HG03439 (cell line): ENCODE measurements around the gene CYP1A2.
"Not testable (repeated sequence)": the region's sequence is repeated elsewhere in the genome, so short reads cannot be mapped to it uniquely, and the experiment has no call there.

Experiments
- ATAC-seq: cut with Tn5 transposase; IDR thresholded peaks from one replicate; pipeline ENCODE4 v1.9.1; 2021; ENCODE audit warnings: mild to moderate bottlenecking, moderate library complexity; ENCODE audit not compliant: unreplicated experiment

Gene CYP1A2

DNA sequence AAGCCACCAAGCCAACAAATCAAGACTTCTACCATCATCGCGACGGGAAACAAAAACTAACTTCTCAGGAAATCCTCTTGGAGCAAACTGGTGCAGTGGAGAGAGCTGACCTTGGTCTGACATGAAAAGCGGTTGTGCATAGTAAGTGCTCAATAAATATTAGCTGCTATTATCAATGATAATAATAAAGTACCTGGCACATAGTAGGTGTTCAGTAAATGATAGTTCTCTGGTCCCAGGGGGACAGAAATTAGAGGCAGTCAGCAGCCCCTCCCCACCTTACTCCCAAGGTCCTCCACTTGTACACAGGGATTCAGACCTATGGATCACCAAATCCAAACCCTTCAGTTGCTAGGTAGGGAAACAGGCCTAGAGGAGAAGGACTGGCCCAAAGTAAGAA lies 27.2 kb downstream of the CYP1A2 start:
- ATAC-seq = no peak

DNA sequence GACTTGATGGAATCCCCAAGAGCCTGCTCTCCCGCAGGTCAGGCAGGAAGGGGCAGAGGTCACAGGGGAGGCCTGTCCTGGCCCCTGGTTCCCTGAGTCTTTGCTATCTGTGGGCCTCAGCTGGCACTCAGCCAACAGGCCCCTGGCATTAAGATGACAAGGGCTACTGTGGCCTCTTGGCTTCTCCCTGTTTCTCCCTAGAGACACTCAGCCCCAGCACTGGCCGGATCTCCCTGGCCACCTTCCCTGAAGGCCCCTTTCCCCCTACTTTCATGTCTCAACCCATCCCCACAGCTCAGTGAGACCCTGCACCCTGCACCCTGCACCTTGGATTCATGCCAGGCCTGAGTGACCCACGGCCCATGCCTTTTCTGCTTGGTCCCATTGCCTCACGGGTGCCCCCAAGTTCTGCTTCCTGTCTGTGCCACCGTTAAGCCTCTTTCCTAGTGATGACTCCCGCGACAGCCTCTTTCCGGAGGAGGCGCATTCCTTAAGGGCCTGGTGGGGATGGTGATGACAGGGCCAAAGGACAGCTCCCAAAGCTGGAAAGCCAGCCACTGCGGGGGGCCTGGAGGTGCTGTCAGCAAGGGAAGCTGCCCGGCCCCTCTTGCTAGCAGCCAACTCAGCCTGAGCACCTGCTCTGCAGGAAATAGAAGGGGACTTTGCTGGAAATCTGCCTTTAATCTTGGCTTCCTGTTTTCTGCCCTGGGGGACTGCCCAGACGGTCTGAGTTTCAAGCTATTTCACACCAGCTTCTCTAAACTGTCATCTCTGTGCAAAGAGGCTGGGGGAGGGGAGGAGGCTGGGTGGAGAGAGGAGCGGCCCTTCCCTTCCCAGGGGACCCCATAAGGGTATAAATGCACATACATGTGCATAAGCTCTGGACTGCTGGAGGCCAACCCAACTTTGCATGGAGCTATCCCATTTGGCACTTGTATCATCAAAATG lies 28.4 kb downstream of the CYP1A2 start:
- no peak for ATAC-seq

DNA sequence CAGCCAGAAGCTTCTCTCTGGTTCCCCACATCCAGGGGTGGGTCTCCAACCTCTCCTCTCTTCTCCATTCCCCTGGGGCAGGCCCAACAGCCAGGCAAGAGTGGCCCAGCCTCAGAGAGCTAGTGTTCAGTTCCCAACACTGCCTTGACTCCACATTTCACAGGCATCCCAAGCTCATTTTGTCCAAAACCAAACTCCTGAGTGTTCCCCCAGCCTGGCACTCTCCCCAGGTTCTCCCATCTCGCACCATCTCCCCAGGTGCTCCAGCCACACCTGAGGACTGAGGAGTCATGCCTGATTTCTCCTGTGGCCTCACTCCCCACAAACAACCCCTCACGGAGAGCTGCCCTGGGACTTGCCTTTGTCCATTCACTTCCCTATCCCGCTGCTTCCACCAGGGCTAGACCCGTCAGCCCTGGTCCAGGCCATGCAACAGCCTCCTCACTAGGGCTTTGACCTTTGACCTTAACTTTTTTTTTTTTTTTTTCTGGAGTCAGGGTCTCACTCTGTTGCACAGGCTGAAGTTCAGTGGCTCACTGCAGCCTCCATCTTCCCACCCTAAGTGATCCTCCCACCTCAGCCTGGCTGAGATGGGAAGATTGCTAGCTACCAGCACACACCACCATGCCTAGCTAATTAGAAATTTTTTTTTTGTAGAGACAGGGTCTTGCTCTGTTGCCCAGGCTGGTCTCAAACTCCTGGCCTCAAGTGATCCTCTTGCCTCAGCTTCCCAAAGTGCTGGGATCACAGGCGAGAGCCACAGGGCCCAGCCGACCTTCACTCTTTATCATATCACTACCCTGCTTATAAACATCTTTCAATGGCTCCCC lies 29.3 kb downstream of the CYP1A2 start:
- ATAC-seq = no peak

DNA sequence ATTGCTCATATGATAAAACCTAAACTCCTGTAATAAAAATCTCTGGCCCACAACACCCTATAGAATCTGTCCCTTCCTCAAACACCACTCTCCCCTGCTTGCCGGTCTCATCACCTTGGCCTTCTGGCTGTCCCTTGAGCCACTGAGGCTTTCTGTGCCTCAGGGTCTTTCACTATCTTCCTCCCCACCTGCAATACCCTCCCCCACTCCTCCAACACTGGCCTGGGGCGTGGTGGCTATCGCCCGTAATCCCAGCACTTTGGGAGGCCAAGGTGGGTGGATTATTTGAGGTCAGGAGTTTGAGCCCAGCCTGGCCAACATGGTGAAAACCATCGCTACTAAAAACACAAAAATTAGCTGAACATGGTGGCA lies 29.9 kb downstream of the CYP1A2 start:
- no peak for ATAC-seq

DNA sequence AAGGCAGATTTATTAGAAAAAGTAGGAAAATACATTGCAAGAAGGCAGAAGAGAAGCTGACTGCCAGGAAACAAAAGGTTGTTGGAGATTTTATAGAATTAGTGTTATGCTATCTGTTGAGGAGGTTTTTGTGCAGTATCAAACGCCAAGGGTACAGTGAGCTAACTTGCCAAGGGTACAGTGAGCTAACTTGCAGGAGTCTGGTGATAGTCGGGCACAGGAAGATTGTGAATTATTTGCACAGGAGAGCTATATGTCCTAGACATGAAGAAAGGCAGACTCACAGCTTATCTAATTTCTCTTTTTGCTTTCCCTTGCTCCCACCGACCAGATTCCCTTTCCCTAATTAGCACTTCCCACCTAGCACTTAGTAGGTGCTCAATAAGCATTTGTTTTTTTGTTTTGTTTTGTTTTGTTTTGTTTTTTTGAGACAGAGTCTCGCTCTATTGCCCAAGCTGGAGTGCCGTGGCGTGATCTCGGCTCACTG lies 30.6 kb downstream of the CYP1A2 start:
- ATAC-seq = no peak

DNA sequence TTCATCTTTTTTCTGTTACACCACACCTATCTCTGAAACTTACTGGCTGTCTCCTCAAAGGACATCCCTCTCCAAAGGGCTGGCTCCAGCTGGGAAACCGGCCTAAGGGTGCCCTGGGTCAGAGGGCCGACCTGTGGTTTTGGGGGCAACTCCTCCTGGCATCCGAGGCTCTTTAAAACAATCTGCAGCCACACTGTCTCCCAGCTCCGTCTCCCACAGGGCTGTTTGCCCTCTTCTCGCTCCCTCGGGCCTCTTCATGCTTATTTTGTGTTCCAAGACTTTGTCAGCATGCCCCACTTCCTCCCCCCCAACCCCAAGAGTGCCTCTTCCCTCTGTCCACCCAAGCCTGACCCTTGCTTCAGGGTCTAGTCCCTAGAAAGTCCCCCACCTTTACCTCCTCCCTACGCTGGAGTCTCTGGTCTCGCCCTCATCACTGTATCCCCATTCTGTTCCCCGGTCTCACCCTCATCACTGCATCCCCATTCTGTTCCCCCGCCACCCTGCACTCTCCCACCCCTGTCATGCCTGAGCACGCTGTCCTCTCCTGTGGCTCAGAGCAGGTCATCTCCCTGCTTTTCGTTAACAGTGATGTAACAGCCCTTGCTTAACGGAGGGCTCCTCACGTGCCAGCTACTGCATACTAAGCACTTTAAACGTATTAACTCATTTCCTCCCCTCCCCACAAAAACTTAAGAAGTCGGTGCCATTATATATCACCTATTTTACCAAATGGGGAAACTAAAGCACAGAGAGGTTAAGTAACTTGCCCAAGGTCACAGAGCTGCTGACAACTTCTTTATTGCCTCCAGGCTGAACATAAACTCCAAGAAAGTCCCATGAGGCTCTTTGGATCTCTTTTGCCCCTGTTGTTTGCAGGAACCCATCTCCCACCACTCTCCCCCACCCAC lies 32.1 kb downstream of the CYP1A2 start:
- no peak for ATAC-seq

DNA sequence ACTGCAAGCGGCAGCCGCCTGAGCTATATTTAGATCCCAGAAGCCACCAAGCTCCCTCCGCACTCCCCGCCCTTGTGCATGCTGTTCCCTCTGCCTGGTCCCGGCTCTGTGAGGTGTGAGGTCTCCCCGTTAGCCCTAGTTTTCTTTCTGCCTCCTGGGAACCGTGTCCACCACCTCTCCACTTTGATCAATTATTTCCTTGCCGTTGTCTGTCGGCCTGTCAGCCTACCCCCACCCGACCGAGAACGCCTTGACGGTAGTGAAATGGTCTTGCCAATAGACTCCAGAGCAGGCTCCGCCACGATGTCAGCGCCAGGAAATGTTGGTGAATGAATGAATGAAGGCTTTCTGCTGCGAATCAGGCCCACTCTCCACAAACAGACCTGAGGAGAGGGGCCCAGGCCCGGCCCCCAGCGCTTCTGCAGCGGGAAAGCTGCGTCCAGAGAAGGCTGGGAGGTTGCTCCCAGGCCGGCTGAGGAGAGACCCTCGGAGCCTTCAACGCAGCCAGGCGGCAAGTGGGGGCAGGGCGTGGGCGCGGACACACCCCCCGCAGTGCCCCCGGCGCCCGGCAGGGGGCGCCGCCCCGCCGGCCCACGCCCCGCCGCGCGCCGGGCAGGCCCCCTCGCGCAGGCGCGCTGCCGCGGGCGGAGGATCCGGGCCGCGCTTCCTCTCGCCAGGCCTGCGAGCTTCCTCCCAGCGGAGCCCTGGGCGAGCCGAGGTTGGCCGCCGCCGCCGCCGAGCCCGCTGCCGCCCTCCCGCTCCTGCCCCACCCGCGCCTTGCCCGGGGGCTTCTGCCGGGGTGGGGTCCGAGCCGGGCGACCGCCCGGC lies 33.0 kb downstream of the CYP1A2 start, which contains the start of gene CSK:
Gene CSK (plus strand): TSS at position 650 of the 828 bp plus-strand sequence. CDS start 16,218 bp downstream, outside the sequence.
- ATAC-seq = peak; percentile 38

DNA sequence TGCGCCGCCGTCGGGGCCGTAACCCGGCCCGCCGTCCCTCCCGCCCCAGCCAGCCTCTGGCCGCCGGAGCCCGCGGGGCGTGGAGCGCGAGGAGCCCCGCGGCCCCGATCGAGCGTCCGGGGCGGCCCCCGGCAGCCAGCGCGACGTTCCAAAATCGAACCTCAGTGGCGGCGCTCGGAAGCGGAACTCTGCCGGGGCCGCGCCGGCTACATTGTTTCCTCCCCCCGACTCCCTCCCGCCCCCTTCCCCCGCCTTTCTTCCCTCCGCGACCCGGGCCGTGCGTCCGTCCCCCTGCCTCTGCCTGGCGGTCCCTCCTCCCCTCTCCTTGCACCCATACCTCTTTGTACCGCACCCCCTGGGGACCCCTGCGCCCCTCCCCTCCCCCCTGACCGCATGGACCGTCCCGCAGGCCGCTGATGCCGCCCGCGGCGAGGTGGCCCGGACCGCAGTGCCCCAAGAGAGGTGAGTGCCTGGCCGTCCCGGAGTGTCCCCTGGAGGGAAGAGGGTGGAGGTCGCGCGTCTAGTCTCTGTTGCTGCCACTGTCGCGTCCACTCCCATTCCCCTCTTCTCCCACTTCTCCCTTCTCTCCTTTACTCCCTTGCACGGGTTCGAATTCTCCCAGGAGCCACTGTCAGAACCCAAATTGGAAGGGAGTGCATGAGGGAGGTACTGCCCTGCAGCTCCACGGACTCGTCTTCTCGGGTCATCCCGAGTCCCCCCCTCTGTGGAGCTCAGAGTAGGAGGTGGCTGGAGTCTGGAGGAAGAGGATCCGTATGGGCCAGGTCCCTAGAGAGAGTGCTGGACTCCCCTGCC lies 33.8 kb downstream of the CYP1A2 start:
- ATAC-seq = peak; percentile 9

DNA sequence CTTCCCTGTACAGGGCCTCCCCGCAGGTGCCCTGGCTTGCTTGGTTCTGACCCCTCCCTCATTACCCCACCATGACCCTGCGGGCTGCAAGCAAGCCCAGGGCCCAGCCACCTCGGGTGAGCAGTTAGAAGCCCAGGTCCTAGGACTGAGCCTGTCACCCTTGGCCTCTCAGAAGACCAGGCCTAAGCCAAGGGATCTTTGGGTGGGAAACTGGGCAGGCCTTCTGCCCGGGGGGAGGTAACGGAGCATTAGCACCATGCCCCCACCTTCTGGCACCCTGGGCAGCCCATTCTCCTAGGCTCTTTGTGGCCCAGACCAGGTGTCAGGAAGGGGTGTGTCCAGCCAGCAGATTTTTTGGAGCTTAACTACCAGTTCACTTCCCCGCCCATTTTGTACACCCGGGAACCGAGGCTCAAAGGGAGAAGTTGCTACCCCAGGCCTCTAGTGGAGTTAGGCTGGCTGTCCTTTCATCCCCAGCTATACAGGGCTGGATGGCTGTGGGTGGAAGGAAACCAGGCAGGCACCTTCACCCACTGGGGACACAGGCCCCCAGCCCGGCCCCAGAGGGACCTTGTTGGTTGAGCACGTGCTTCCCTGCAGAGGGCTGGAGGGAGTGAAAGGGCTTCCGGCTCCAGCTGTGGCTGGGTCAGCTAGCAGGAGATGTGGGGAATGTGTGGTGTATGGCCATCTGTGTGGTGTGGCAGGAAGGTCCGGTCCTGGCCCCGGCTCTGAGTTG lies 34.6 kb downstream of the CYP1A2 start:
- no peak for ATAC-seq

DNA sequence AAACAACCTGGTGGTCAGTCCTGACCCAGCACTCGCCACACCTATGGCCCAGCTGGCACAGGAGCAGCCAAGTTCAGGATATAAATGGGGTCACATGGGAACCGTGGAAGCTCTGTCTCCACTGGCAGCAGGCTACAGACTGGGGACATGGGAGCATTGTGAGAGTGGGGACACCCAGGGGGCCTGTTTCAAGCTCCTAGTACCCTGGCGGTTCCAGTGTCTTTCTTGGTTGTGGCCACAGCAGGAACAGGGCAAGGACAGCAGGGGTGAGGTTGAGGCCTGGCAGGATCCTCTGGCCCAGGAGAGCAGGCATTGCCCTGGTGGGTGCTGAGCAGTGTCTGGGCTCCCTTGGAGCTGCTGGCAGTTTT lies 35.1 kb downstream of the CYP1A2 start:
- no peak for ATAC-seq

DNA sequence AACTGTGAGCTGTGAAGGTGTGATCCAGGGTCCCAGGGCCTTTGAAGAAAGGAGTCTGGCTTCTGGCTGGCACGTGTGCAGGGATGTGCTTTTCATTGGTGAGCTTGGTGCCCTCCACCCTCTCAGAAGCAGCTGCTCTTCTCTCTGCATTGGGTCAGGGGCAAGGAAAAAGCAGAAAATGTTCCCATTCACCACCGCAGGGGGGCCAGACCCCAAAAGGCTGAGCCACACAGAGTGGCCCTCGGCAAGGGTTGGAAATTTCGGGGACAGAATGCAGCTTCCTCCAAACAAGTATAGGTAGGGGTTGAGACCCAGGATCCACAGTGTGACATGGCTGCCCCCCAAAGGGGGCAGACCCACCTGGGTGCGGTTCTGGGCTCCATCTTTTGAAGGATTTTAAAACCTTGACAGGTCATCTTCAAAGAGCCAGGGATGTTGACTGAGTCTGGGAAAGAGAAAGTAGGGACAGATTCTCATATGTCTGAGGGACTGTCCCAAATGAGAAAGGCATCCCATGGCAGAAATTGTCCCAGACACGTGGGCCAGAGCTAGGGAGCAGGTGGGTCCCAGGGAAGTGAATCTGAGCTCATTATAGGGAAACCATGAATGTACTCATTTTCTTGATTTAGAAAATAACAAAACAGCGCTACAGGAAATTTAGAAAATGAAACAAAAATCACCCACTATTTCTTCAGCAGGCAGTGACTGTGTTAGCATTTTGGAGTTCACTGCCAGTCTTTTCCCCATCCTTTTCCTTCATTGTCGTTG lies 36.0 kb downstream of the CYP1A2 start:
- ATAC-seq = no peak

DNA sequence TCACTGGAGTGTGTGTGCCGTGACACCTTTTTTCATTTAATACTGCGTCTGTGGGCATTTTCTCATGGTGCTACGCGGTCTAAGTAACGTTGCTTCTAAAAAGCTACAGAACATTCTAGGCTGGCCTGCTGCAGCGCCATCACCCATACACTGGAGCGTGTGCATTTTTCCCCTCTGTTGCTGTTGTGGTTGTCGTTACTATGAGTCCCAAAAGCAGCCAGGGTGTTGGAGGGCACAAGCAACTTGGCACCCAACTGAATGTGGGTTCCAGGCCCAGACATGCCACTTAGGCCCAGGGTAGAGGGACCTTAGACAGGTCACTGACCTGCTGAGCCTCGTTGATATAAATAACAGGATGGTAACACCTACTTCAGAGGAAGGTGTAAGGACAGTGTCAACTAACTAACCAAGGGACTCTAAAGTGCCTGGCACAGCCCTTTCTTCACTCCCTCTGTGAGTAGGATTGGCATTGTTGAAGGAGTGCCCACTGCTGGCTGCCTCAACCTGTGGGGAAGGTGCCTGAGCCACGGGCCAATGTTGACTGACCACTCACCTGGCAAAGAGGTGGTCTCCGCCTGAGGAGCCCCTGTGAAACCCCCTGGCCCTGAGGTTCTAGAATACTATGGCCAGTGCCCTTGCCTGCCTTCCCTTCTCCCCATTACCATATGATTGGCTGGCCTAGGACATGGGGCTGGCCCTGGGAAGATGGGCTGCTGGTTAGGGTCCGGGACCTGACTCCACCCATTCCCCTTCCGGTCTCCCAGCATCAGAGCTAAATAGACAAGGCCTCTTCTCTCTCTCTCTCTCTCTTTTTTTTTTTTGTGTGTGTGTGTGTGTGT lies 36.8 kb downstream of the CYP1A2 start:
- no peak for ATAC-seq

DNA sequence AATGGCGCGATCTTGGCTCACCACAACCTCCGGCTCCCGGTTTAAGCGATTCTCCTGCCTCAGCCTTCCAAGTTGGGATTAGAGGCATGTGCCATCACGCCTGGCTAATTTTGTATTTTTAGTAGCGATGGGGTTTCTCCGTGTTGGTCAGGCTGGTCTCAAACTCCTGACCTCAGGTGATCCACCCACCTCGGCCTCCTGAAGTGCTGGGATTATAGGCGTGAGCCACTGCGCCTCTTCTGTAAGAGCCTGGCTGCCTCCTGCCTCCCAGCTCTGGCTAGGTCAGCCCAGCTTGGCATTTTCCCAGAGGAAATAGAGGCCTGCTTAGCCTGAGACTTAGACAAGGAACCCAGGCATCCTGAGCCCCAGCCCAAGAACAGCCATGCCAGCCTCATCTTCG lies 37.4 kb downstream of the CYP1A2 start:
- ATAC-seq = not testable (repeated sequence)

DNA sequence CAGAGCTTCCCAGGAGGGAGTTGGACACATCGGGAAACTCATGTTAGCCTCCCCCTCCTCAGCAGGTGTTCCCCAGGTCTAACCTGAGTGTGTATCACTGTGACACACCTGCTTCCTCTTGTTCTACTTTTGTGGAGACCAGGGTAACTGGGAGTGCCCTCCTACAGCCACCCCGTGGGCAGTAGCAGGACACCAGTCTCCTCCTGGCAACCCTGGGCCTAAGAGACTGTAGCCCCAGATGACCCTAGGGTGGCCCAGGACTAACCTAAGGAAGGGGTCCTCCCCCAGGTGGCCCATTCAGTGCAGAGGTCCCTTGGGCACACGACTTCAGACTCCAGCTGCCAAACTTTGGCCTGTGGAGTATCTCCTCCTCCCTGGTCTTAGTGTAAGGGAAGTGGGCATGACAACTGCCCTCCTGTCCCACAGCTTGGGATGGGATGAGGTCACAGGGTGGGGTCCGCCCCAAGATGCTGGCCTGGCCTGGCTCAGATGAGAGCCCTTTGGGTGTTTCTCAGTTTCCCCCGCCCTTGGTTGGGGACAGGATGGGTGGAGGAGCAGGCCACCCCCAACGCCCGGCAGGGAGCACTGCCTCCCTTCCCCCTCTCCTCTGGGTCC lies 38.0 kb downstream of the CYP1A2 start:
- no peak for ATAC-seq

DNA sequence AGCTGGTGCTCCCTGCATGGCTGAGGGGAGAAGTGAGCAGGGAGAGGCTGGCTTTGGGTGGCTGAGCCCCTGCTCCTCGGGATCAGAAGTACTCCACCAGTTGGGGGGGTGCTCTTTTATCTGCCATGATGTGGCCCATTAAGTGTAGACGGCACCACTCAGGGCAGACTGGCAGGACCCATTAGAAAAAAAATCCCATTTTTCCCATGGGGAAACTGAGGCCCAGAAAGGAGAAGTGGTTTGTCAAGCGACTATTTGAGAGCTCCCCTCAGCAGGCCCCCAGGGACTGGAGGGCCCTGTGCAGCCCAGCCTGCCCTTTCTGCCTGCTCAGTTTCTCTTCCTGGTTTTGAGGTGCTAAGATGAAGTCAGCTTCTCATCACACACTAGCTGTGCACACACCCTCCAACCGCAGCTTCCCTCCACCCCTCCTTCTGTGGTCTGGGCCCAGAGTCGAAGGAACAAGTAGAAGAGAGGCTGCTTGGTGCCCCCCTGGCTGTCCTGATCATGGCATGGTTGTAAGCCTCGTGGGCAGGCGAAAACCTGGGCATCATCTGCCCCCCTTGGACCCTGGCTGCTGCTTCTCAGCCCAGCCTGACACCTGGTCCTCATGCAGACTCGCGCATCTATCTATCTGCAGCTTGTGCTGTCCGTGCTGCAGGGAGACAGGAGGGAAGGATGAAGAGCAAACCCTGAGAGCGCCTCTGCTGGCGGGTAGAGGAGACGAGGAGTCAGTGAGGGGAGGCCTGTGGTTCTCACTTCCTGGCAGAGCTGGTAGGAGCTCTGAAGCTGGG lies 38.8 kb downstream of the CYP1A2 start:
- ATAC-seq = peak; percentile 39
